COLO829 (cell line): ENCODE data around the gene MEIS1.

ENCODE experiments used
- DNase-seq: peaks from one replicate; pipeline ENCODE4 v3.0.0; 2012; ENCODE audit warnings: low spot score

Gene MEIS1

GRCh38 chr2:66508484-66509071 is 73.7 kb downstream of the MEIS1 start:
- DNase-seq, result no peak

GRCh38 chr2:66509326-66509811 is 74.4 kb downstream of the MEIS1 start:
- DNase-seq, result no peak

- DNase-seq, result no peak
Observed at GRCh38 chr2:66512626-66513025, 77.7 kb downstream of the MEIS1 start.

GRCh38 chr2:66515743-66516142 is 80.8 kb downstream of the MEIS1 start:
- DNase-seq, result no peak

GRCh38 chr2:66516499-66516898 is 81.6 kb downstream of the MEIS1 start:
- no peak for DNase-seq

GRCh38 chr2:66517772-66518171 is 82.8 kb downstream of the MEIS1 start:
- no peak for DNase-seq

- DNase-seq, result no peak
Observed at GRCh38 chr2:66519264-66519843, 84.4 kb downstream of the MEIS1 start.

GRCh38 chr2:66521291-66521922 is 86.5 kb downstream of the MEIS1 start:
- DNase-seq, result no peak

- no peak for DNase-seq
Observed at GRCh38 chr2:66522611-66523376, 87.9 kb downstream of the MEIS1 start.

- no peak for DNase-seq
Observed at GRCh38 chr2:66523377-66523969, 88.5 kb downstream of the MEIS1 start.

GRCh38 chr2:66523990-66524389 is 89.1 kb downstream of the MEIS1 start:
- DNase-seq, result no peak

GRCh38 chr2:66525606-66526005 is 90.7 kb downstream of the MEIS1 start:
- DNase-seq, result no peak

- no peak for DNase-seq
Observed at GRCh38 chr2:66526180-66526579, 91.3 kb downstream of the MEIS1 start.

- no peak for DNase-seq
Observed at GRCh38 chr2:66528974-66529724, 94.2 kb downstream of the MEIS1 start.

- no peak for DNase-seq
Observed at GRCh38 chr2:66530651-66531050, 95.7 kb downstream of the MEIS1 start.

- peak; percentile 30 for DNase-seq
Observed at GRCh38 chr2:66531155-66531554, 96.2 kb downstream of the MEIS1 start.

- DNase-seq, result no peak
Observed at GRCh38 chr2:66531567-66531966, 96.6 kb downstream of the MEIS1 start.

GRCh38 chr2:66532972-66533868 is 98.3 kb downstream of the MEIS1 start:
- no peak for DNase-seq

GRCh38 chr2:66534461-66534860 is 99.5 kb downstream of the MEIS1 start:
- DNase-seq, result no peak

GRCh38 chr2:66535574-66536289 is 100.8 kb downstream of the MEIS1 start:
- no peak for DNase-seq
